Activated CD4-positive, alpha-beta T cell treated with anti-CD3 and anti-CD28 coated beads for 4 hours (primary cell): ENCODE measurements around the gene MRPL10.

ENCODE experiments used
- DNase-seq, 2 donors: peaks; one replicate each; pipeline ENCODE4 v3.0.0-alpha.2; 2020

The MRPL10 gene

GRCh38 chr17:47857551-47858455, 26.5 kb upstream of the MRPL10 start:
- no peak for DNase-seq

GRCh38 chr17:47856830-47857229, 25.5 kb upstream of the MRPL10 start:
- DNase-seq: no peak

GRCh38 chr17:47855737-47856136, 24.4 kb upstream of the MRPL10 start:
- DNase-seq: no peak

- DNase-seq: no peak
Observed at GRCh38 chr17:47853616-47854015, 22.3 kb upstream of the MRPL10 start.

DNA sequence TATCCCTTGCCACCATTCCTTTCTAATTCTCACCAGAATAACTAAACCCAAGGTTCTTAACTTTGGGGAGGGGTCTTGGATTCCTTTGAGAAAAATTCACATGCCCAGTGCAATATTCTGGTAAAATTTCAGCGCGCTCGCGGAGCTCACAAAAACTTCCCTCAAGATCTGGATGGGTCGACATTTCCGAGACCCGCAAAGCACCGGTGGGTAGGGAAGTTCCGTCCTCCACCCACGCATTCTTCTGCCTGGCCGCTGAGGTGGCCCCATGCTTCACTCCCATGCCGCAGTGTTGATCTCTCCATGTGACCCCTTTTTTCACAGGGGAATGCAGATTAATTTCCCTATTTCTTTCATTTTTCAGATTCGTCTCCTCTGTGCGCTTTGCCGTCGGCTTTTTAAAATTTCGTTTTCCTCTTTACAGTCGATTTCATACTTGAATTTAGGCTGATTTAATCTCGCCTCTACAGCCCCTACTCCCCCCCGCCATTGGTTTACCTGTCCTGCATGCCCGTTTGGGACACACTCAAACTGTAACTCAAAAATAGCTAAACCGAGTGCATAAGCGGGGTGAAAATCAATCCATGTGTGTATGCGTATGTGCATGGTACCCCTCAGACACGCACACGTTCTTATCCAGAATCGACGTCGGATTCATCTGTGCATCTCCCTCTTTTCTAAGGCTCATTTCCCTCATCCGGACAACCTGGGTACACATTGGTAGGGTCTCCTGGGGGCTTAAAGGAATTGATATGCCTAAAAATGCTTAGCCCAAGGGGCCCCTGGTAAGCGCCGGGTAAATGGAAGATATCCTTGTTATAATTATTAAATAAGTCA, 21.0 kb upstream of the MRPL10 start:
- DNase-seq: no peak

DNA sequence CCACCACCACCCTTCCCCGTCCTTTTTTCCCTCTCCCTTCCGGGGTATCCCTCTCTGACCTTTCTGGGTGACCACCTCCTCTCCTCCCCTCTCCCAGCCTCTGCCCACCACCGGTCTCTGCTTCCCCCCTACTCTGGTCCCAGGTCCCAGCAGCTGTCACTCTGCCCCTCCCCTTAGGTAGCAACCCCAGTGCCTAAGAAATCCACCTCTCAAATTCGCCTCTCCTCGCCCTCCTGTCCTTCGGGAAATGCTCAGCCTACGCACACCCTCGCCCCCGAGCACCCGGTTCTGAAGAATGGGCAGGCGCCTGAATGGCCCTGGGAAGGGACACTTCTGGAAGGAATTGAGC, 20.4 kb upstream of the MRPL10 start:
- no peak for DNase-seq

- DNase-seq: peak; percentile 68 to 69
Observed at GRCh38 chr17:47850692-47851573, 19.6 kb upstream of the MRPL10 start, which contains the start of gene SP6. SP6 (minus strand) TSS chr17:47851163; CDS start chr17:47848429, 2,734 bp downstream.

- no peak for DNase-seq
Observed at GRCh38 chr17:47850373-47850691, 19.0 kb upstream of the MRPL10 start.

DNA sequence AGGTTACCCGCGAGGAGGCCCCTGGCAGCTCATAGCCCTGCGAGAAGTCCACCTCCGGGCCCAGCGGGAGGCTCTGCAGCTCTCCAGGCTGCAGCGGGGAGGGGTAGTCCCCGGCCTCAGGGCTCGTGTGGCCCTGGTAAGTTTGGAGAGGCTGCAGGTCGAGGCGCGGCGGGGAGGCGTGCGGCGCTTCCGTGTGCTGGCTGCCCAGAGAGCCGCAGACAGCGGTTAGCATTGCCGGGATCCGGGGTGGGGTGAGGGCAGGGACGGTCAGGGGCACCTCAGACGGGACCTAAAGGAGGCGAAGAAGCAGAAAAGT, 16.8 kb upstream of the MRPL10 start:
- no peak for DNase-seq

GRCh38 chr17:47847341-47848197, 16.2 kb upstream of the MRPL10 start:
- no peak for DNase-seq

GRCh38 chr17:47846716-47847340, 15.5 kb upstream of the MRPL10 start:
- DNase-seq: no peak

DNA sequence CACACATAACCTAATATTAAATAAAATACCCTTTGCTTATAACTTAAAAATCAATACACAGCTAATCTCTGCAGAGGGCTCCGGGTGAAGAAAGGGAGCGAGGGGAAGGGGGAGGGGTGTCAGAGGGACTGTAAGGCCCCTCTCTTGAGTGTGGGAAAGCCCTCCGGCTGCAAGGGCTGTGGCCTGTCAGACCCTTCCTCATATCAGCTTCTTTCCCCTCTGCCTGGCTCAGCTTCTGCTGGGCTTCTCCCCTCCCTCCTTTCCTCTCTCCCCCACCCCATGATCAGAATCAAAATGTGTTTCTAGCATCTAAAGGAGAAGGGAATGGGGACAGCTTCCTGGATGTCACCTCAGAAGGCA, 14.4 kb upstream of the MRPL10 start:
- no peak for DNase-seq

DNA sequence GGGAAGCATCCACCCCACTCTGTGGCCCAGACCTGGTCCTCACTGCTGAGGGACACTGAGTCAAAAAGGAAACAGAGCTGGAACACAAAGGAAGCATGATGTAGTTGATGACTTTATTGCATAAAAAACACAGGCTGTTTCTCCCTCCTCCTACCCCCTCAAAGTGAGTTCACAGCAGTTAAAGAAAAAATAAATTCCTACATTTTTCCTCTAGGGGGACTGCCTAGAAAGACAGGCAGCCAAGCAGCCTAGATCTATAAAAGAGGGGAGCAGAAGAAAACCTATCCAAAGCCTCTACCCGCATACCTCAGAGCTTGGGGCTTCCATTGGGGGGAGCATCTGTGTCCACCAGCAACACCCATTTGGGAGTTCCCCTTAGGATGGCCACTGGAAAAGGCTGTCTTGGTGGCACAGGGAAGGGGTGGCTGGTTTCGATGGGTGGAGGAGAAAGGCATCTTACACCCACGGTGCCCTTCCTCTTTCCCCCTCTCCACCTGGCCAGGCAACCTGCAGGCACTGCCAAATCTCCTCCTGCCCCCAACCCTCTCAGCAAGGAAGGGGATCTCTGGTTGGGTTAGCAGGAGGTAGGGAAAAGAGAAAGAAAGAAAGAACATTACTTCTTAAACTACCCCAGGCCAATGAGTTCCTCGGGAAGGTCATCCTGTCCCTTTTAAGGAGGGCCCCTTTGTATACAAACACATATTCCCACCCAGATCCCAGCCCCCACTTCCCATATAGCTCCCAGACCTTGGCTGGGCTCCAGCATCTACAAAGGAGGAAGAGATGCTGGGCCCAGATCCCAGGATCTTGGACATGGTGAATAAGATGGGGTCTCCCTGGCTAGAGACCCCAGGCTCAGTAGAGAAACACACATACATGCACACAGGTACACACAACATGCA, 13.7 kb upstream of the MRPL10 start:
- DNase-seq: no peak

- no peak for DNase-seq
Observed at GRCh38 chr17:47844227-47844626, 12.9 kb upstream of the MRPL10 start.

DNA sequence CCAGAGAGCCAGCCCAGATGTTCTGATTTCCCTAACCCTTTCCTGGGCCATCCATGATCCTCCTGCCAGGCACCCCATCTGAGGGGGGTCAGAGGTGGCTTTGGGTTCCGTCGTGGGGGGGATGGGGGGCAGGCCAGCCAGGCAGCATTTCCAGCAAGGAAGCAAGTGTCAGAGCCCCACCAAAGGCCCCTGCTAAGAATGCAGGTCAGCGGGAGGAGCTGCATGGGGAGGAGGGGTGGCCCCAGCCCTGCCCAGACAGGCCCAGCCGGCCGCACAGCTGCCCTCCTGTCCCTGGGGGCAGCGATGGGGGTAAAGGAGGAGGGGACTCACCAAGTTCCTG, 12.0 kb upstream of the MRPL10 start:
- no peak for DNase-seq

DNA sequence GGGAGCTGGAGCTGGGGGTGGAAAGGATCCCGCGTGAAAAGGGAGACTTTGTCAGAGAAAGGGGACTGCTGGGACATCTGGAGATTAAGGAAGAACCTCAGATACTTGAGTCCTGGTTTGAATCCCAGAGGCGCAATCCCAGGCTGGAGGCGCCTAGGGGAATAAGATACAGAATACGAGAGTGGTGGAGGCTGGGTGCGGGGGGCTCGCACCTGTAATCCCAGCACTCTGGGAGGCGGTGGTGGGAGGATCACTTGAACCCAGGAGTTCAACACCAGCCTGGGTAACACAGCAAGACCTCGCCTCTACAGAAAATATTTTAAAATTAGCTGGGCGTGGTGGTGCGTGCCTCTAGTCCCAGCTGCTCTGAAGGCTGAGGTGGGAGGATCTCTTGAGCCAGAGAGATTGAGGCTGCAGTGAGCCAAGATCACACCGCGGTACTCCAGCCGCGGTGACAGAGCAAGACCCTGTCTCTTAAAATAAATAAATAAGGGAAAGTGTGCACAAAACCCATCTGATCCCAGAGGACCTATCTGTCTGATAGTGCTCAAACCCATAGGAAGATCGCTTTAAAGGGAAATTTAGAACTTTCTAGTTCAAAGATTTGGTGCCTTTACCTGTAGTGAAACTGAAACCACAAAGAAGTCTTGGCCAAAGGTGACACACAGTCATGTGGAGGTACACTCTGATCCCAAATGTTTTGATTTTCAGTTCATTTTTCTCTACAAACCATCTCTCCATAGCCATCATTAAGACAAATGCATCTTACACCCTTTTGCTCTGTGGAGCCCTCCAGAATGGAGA, 10.3 kb upstream of the MRPL10 start:
- no peak for DNase-seq

DNA sequence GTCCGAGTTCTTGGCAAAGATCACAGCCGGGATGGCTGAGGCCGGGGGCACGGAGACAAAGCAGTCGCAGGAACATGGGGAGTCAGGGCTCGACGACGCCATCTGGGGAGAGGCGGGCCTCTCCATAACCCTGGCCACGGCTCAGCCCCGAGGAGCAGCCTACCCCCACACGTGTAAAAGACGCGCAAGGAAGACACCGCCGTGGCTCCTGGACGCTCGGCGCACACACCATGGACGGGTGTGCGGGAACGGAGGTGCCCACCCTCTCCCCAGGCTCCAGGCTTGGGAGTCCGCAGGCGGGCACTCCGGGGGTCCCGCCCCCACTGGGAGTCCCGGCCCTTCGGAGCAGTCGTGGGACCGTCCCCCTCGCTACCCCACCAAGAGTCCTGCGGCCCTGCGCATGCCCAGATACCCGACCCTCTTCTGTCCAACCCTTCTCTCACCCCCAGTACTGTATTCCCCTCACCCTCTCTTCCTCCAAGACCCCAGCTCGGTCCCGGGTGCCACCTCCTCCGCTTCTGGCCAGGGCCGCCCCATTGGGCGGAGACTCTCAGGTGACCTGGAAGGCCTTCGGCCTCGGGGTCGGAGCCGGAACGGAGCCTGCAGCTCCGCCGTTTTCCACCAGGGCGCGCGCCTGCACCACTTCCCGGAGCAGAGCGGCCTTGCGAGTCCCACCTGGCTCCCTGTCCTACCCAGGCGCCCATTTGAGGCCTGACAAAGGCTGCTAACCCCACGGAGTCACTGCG, 9.6 kb upstream of the MRPL10 start, which contains the start of gene SCRN2:
Gene SCRN2 (minus strand): TSS at position 532 of the 746 bp plus-strand sequence. CDS start 430 bp downstream, at position 102.
- peak; percentile 80 to 81 for DNase-seq

DNA sequence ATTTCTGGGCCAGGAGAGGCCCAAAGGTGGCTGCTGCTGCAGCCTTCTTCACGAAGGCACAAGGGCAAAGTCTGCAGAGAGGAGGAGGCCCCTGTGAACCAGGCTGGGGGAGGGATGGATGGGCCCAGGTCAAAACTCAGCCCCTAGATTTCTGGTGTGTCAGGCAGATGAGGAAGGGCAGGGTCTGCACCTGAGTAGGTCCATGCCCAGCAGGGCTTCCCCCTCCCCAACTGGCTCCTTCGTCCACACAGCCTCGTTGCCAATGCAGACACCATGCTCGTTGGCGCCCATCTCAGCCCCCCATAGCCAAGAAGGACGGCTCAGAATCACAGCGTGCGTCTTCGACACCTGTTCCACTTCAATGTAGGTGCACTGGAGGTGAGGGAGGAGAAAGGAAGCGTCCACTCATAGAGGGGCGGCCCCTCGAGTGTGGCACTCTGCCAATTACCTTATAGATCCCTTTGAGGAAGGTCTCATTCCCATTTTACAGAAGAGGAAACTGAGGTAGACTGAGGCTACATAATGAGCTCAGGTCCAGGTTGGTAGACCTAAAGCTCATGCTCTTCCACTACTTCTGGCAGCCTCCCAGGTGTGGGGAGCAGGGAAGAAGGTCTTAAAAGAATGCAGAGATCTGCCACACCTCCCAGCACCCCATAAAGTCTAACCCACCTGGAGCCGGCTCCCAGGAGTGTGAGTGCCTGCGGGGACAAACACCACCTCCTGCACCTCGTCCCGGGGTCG, 8.8 kb upstream of the MRPL10 start:
- no peak for DNase-seq
